Gastrocnemius medialis (tissue), 4 donors: ENCODE data around the gene ITFG1.

Experiments used
- CTCF ChIP-seq, 5 experiments: fragments of 450-650 bp in 3 of 5; fragments of 200-600 bp in 2 of 5; sonication (generic) in 2 of 5; IDR thresholded peaks in 4 of 5; conservative IDR thresholded peaks in 1 of 5; 1 replicate in 4 of 5; 2 replicates in 1 of 5; pipeline ENCODE4 v1.5.1; 2016 to 2019; ENCODE audit warnings: antibody characterized with exemption in 5 of 5, mild to moderate bottlenecking in 3 of 5, moderate library complexity in 3 of 5
- POLR2A ChIP-seq, 2 donors: fragments of 450-650 bp; IDR thresholded peaks; one replicate each; pipeline ENCODE4 v1.6.1; 2017; ENCODE audit warnings: antibody characterized with exemption in 2 of 2, mild to moderate bottlenecking in 2 of 2, moderate library complexity in 2 of 2

GRCh38 chr16:47180073-47180472 lies 280.8 kb downstream of the ITFG1 start:
- TF ChIP-seq CTCF (IDR thresholded peaks at IDR 0.05 in 4 of 5, conservative IDR thresholded peaks at IDR 0.05 in 1 of 5) = no peak
- TF ChIP-seq POLR2A (IDR thresholded peaks at IDR 0.05) = no peak
